ENCODE data around the gene IRF2BP2.
A peak's percentile ranks its signal among the peaks of the same experiment; 100 is the strongest.
"Not testable (repeated sequence)": the region's sequence is repeated elsewhere in the genome, so short reads cannot be mapped to it uniquely, and the experiment has no call there.

The IRF2BP2 gene

DNA sequence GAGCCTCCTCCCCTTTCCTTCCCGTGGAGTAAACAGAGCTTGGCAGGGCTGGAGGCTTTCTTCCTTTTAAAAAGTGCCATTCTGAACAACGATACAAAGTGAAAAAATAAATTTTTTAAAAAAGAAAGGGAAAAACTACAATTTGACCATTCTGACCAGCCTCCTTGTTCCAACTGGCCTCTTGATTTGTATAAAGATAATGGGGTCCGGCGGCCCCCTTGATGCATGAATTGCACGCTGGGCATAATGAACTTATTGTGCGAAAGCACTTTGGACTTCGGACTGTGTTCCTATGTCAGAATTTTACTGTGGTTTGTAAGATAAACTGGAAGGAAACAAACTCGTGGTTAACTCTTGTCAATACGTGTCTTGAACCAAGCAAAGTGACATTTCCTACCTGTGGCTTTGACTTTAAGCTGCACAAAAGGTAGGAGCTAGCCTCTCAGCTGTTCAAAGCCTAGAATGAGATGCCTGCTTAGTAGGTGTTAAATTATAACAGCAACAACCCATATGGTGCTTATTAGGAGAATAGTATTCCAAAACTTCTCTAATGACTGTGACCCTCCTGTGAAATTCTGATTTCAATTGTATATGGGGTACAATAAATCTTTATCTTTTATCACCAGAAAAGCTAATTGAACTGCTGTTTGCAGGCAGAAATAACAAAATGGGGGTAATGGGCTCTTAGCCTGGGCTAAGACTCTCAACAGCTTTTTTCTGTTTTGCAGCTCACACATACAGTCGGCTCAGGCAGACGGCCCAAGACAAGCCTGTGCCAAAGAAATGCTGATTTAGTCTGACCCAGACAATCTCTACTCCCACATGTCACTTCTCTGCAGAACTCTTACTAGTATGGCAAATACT lies 9.3 kb downstream of the IRF2BP2 start:
- DNase-seq: peak; percentile 79

DNA sequence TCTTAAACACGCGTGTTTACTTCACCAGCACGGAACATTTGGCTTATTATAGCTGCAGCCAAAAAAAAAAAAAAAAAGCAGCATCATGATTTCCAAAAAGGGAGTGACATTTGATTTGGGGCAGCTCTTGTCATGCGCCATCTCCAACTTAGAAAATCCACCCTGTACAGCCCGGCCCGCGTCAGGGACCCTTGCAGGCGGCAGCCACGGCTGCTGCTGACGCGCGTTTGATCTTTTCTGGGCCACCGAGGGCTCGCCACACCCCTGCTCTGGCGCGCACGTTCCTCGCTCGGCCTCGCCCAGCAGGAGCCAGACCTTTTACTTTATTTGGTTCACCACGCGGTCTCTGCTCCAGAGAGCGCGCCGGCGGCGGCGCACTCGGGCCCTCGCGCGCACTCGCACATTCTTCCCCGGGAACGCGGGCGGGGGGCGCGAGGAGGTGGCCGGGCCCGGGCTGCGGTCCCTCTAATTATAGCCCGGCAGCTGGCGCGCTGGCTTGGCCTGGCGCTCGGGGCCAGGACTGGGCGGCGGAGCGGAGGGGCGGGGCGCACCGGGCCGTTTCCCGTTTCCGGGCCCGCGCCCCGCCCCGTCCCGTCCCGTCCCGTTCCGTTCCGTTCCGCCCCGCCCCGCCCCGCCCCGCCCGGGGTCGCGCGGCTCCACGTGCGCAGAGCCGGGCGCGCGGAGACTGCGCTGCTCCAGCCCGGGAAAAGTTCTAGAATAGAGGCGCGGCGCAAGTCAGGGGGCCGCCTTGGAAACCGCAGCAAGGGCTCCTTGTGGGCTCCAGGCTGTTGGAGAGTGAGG lies 10.2 kb downstream of the IRF2BP2 start:
- peak; percentile 93 for DNase-seq

DNA sequence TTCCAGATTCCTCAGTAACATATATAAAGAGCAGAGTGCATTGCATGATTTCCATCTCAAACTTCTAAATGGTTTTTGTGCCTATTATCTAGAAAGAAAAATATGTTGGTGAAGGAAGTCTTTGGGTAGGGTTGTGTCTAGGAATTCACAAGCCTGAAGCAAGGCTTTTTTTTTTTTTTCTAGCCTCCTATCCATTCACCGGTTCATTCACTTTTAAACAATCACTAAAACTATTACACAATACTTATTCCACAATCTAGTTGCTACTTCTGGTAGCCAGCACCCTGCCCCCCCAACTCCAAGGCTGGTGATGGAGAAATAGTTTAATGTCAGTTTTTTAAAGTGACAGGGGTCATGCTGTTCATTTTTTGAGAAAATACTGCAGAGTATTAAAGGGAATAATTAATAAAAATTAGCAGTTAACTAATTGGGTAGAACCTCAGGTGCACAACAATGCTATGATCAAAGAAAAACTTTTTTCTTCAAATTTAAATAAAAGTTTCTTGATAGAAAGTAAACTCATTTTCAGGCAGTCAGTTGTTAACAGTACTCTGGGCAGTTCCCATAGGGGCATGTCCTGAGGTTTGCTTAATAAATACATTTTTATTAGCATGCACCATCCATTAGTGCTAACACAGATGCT lies 10.9 kb downstream of the IRF2BP2 start:
- no peak for DNase-seq

DNA sequence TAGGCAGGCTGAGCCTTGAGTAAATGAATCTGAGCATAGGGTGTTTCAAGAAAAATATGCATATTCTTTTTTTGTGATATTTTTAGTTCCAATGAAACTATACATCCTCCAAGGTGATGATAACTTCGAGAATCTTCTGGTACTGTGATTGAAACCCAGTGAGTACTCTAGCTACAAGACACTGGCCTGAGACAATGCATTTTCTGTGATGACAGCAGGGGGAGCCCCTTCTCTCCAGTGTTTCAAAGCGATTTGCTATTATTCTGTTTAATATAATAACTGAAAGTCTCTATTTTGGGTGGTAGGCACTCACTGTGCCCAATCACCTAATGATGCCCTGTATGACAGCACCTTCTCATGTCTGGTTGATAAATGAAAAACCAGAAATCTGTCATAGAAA lies 12.1 kb downstream of the IRF2BP2 start:
- peak; percentile 48 for DNase-seq

DNA sequence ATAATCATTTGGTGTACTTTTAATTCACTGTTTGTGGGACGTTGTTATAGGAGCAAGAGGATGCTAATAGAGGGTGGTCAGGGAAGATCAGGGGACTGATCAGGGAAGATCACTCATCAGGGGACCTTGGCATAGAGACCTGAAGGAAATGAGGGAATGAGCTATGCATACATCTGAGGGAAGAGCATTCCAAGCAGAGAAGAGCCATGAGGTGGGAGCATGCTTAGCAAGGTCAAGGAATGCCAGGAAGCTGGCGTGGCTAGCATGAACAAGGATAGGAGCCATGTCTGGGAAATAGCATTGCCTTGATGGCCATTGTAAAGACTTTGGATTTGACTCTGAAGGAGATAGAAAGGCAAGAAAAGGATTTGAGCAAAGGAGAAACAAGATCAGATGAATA lies 14.1 kb downstream of the IRF2BP2 start:
- DNase-seq: no peak

DNA sequence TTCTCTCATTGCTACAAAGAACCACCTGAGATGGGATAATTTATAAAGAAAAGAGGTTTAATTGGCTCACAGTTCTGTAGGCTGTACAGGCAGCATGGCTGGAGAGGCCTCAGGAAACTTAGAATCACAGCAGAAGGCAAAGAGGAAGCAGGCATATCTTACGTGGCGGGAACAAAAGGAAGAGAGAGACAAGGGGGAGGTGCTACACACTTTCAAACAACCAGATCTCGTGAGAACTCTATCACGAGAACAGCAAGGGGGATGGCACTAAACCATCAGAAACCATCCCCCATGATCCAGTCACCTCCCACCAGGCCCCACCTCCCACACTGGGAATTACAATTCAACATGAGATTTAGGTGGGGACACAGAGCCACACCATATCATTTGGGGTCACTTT lies 15.4 kb downstream of the IRF2BP2 start:
- DNase-seq: not testable (repeated sequence)

DNA sequence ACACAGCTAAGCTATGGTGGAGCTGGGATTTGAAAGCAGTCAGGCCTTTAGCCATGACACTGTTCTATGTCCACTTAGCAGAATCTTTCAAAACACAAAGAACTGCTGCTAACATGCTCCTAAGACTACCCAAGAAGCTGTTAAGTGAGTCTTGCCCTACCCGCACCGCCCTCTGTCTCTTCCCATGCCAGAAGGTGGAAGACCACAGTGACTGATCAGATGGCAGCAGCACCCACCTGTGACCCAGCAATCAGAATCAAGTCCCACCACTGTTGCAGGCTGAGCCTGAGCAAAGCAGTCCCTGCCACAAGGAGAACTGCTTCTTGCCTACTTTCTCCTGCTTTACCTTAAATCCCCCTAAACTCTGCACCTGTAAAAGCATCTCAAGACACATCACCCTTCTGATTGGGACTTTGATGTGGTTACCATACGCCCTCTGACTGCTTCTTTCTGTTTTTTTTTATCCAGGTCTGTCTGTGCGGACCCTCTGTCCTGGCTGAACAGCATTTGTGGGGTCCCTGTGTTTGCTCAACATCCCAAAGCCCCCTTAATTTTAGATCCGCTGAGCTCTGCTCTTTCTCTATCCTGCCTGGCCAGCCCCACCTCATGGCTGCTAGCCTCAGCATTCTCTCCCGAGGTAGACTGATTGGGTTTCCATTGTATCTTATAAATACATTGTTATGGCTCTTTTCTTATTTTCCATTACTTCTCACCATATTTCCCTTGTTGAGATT lies 16.0 kb downstream of the IRF2BP2 start:
- no peak for DNase-seq

DNA sequence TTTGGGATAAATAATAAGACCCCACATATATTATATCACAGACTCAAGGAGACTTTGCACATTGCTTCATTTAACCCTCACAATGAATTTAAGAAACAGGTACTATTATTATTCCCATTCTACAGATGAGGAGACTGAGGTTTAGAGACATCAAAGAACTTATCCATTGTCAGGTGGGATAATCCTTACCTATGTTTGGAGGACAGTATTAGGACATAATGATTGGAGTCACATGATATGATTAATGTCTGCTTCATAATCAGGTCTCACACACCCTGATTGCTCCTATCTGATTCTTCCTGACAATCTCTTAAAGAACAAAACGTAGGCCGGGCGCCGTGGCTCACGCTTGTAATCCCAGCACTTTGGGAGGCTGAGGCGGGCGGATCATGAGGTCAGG lies 16.9 kb downstream of the IRF2BP2 start:
- no peak for DNase-seq

DNA sequence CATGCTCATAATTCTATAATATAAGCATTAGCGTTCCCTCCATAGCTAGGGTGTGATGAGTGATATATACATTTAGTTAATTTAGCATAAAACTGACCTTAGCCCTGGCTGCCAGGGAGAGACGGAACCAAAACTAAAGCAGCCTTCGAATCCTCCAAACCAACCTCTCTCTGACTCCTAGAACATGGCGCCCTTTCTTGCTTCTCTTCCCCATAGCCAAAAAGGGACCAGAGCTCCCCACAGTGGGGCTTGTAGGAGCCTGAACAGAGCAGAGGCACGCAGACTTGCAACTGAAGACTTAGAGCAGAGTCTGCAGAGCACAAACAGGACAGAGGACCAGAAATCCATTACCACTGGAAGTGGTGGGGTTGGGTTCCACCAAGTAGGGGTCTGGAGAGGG lies 17.7 kb downstream of the IRF2BP2 start:
- no peak for DNase-seq

DNA sequence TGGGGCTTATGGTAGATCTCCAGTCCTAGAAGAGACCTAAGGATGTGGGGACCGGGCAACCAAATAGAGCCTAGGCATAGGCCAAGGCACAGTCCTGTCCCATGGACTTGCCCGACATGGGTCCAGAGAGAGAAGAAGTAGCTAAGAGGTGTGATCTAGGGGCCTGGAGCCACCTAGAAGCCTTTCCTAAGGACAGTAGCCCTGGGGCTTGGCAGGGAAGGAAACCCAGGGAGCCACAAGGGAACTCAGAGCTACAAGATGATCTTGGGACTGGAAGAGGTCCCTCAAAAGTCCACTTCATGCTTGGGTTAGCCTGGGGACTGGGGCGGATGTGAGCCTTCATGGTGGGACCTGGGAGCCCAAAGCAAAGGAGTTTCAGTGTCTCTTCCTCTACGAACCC lies 18.8 kb downstream of the IRF2BP2 start:
- DNase-seq: no peak

DNA sequence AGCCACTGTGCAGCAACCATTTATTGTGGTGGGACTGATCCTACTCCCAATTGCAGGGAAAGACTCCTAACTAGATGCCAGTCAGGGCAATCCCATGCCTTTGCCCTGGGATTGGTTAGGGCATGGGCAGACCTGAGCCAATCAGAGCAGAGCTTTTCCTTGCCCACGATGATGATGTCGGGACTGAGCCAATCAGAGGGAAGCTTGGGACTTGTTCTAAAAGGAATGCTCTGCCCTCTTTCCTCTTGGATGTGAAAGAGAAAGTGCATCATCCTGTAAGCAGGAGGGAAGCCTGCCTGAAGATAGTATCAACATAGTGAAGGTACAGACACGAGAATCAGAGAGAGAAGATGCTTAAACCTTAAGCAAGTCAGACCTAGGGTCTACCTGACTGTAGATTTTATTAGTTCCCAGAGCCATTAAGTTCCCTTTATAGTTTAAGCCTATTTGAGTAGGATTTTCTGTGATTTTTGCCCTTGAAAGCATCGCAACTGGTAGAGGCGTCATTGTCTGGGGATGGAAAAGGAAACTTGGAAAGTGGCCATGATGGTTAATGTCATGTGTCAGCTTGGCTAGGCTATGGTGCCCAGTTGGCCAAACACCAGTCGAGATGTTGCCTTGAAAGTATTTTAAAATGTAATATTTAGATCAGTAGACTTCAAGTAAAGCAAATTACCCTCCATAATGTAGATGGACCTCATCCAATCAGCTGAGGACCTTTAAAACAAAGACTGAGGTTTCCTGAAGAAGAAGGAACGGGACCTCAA lies 19.9 kb downstream of the IRF2BP2 start:
- no peak for DNase-seq

DNA sequence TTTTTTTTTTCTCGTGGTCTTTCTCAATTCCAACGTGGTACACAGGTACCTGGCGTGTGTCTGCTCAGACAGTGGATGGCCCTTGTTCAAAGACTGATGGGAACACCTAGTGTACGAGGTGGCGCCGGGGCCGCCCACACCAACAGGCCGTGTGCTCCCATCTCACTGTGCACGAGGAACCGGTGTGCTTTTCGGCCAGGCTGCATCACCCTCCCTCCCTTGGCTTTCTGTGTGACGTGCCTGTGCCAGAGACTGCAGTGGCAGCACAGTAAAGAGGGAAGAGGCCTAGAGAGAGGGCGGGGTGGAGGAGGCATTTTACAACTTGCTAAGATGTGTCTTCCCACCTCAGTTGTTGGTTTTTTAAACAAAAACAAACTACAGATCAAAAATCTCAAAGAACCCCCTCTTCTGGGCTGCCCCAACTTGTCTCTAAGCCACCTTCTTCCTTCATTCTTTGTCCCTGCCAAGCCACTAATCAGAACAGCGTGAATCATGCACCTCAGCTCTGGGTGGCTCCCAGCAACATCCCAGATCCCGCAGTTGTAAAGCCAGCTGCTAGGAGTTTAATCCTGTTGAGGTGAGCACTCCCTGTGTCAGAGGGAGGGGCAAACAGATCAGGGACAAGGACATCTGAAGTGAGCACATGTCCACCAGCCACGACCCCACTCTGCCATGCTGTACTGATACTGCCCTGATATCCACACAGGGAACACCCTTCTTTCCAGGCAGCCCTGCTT lies 20.7 kb downstream of the IRF2BP2 start:
- no peak for DNase-seq

DNA sequence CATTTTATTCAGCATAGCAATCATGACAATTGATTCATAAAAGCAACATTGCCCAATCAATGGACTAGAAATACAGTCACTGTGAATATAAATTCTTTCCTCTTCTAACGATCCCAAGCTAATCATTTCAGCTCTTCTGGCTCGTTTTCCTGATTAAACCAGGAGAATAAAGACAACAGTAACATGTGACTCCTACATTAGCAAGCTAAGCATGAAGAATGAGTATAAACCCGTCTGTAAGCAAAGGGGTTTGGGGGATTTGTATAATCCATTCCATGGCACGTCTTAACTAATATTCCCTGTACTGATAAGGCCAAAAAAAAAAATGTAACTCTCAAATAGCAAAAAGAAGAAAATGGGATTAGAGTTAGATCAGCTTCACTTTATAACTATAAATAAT lies 21.6 kb downstream of the IRF2BP2 start:
- DNase-seq: no peak

DNA sequence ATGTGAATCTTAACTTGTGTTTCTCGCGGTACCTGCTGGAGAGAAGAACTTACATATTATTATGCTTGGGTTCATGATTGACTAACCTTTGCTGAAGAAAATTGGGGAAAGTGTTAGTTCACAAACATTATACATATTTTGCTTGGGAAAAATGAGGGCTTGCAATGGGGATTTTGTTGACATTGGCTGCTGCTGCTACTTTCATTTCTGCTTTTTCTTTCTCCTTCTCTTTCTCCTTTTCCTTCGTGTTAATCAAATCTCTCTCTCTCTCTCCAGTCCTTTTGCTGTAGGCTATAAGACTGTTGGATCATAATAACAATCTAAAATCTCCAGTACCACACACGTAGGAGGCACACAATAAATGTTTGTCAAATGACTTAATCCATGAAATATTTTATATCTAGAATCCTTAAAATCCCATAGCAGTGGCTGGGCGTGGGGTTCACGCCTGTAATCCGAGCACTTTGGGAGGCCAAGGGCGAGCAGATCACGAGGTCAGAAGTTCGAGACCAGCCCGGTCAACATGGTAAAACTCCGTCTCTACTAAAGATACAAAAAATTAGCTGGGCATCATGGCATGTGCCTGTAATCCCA lies 23.0 kb downstream of the IRF2BP2 start:
- DNase-seq: no peak

DNA sequence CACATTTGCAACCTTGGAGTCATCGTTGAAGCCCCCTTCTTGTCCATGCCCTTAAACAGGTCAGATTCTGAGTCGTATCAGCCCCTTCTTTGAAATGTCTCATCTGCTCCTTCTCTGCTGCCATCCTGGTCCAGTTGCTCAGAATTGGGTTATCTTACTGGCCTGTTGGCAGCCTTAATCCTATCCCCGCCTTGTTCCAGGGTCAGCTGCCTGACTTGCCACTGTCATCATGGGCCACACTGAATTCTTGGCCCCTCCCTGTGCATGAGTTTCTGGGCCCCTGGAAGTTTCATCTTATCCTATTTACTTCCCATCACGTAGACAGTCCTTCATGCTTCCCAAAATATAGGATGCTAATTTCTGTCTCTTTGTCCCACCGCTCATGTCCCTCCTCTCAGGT lies 23.7 kb downstream of the IRF2BP2 start:
- DNase-seq: no peak

DNA sequence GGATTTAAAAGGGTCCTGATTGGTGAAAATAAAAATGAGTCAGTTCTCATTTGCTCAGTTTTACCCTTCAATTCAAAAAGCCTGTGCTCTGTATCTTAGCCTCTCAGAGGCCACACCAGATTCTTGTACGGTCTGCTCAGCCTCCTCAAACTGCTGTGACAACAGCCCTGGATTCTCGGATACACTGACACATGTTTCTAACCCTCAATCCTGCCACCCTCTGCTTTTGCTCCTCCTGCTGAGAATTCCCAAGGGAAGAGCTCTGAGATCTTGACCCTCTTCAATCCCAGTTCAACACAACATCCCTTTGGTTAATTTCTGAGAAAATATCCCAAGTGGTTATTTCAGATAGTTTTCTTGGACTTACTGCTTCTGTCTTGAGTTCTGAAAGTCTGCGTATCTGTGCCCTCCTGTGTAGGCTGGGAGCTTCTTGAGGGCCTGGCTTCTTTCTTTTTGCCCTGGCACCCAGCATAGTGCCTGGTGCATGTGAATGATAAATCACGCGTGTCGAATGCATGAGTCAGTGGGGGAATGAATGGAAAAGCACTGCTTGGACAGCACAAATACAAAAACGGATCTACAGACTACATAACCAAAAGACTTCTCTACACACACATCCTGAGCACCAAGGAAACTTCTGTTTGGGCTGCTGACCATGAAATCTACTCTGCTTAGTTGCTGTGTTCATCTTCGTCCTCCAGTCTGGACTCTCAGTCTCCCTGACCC lies 24.5 kb downstream of the IRF2BP2 start:
- DNase-seq: no peak

DNA sequence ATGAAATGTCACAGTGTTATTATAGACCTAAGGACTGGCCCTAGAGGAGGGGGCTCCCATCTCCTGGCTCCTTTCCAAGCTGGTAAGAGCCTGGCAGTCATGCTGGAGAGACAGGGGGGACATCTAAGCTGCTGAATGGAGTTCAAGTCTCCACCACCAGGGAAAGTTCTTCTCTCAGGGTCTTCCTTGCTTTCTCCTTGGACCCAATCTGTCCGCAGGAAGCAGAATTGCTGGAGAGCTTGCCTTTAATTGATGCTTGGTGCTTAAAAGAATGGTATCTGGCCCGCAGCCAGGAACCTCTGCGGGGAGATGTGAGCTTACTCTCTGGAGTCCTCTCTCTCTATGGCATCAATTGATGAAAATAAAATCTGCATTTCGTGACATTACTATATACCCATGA lies 25.1 kb downstream of the IRF2BP2 start:
- DNase-seq: peak; percentile 39

DNA sequence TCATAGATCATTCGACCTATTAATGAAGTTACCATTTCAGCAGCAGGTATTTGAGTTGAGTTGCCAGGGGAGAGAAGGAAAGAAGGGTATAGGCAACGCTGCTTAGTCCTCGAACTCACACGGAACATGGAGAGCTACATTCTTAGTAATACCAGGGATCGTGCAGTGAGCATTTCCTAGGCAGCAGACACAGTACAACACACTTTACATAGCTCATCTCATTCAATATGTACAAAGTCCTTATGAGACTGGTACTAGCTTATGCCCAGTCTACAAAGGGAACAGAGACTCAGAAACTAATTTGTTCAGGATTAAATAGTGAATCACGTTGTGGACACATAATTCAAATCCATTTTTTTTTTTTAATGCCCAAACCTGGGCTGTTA lies 25.6 kb downstream of the IRF2BP2 start:
- DNase-seq: no peak

DNA sequence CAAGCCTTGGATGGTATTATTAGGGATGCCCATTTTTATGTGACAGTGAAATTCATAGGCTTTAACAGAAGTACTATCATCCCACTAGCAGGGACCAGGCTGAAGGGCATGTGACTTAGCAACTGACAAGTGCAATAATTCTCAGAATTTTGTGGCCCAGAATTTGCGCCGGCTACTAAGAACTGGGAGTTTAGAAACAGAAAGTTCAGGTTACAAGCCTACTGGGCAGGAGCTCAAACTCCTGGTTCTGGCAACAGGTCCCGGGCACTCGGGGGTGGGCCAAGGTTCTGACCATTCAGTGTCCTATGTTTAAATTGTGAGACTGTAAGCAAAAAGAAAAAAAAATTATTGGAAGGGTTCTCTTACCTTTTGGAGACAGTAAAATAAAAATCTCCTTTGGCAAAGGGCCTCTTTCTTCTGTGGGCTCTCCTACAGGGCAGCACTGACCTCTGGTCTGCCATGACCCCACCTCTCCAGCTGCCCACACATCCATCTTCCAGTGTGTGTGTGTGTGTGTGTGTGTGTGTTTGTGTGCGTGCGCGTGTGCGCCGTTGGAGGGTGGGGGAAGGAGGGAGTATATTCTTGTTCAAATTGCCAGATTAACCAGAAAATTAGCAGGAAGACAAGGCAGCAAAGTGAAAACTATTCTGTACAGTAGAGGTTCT lies 26.1 kb downstream of the IRF2BP2 start:
- DNase-seq: peak; percentile 51
